ENCODE data around the gene TRMT5.

Gene TRMT5

DNA sequence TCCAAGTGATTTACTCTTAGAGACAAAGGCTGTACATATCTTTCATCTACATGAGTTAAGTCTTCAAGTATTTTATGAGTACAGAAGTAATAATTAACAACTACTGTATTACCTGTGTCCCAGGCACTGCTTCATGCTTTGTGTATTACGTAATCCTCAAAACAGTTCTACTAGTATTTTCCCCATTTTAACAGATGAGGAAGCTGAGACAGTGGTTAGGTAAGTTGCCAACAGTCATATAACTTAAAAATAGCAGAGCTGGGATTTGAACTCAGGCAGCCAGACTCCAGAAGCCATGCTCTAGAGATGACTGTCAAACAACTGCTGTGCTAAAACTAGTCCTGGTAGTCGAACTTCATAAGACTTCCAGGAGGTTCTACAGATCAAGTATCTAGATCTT is 10.7 kb downstream of the TRMT5 start:
- no peaks in the 10 kb centered on the region for H3K27me3 Mint-ChIP-seq (ENCODE audit: low read depth)
- TF ChIP-seq, protein P1, sequence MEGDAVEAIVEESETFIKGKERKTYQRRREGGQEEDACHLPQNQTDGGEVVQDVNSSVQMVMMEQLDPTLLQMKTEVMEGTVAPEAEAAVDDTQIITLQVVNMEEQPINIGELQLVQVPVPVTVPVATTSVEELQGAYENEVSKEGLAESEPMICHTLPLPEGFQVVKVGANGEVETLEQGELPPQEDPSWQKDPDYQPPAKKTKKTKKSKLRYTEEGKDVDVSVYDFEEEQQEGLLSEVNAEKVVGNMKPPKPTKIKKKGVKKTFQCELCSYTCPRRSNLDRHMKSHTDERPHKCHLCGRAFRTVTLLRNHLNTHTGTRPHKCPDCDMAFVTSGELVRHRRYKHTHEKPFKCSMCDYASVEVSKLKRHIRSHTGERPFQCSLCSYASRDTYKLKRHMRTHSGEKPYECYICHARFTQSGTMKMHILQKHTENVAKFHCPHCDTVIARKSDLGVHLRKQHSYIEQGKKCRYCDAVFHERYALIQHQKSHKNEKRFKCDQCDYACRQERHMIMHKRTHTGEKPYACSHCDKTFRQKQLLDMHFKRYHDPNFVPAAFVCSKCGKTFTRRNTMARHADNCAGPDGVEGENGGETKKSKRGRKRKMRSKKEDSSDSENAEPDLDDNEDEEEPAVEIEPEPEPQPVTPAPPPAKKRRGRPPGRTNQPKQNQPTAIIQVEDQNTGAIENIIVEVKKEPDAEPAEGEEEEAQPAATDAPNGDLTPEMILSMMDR (IDR thresholded peaks at IDR 0.05; ENCODE audit: unreplicated experiment in 3 of 3), result no peak
- no peaks in the 10 kb centered on the region for H3K9me3 Mint-ChIP-seq
- no peak overlapping the region for H3K27ac Mint-ChIP-seq
- no peak overlapping the region for H3K4me3 Mint-ChIP-seq
- H3K36me3 Mint-ChIP-seq (ENCODE audit: low read depth), result peaks cover 29% of the 10 kb centered on the region
- peaks cover 57% of the 10 kb centered on the region for H3K4me1 Mint-ChIP-seq

DNA sequence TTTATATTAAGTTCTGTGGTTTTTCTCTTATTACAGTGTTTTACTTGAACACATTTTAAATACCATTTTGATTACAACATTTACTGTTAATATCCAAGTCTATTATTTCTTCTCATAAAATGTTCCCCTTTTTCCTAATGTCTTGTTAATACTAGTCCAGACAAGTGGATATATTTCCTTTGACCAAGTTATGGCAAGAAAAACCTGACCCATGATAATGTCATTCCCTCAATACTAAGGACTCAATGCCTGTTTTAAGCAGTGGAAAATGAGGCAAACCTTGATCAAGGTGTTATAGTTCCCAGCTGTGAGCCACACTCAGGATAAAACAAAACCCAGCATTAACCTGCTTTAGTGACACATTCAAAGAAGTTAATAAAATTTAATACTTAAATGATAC is 12.2 kb downstream of the TRMT5 start:
- Mint-ChIP-seq H3K36me3 (ENCODE audit: low read depth) (peaks cover 24% of the 10 kb centered on the region), H3K4me1 (peaks cover 61% of the 10 kb centered on the region), H3K27ac (peak overlapping the region; percentile 34 to 82 (median 77)), H3K27me3 (ENCODE audit: low read depth) (no peaks in the 10 kb centered on the region), H3K9me3 (no peaks in the 10 kb centered on the region), H3K4me3 (no peak overlapping the region)
- TF ChIP-seq, protein P1 (IDR thresholded peaks at IDR 0.05; ENCODE audit: unreplicated experiment in 3 of 3), result no peak

DNA sequence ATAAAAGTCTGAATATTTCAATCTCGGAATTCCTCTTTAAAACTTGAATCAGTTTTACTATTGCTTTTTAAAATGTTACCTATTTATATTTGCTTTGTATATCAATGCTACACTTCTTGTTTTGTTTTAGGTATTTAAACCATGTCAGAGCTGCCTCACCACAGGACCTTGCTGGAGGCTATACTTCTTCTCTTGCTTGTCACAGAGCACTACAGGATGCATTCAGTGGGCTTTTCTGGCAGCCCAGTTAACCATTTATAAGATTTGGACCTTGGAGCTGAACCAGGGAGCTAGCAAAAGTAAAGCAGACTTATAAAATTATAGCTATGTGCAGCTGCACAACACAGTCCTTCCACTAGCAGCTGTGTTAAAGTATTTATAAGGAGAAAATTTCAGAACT is 12.8 kb downstream of the TRMT5 start:
- H3K36me3 Mint-ChIP-seq (ENCODE audit: low read depth), result peaks cover 20% of the 10 kb centered on the region
- no peaks in the 10 kb centered on the region for H3K27me3 Mint-ChIP-seq (ENCODE audit: low read depth)
- H3K27ac Mint-ChIP-seq, result peak overlapping the region; percentile 77 to 84 (median 82)
- H3K4me1 Mint-ChIP-seq, result peaks cover 64% of the 10 kb centered on the region
- TF ChIP-seq, protein P1 (IDR thresholded peaks at IDR 0.05; ENCODE audit: unreplicated experiment in 3 of 3), result no peak
- peak overlapping the region in 1 of 3 experiments; percentile 21 for H3K4me3 Mint-ChIP-seq
- no peaks in the 10 kb centered on the region for H3K9me3 Mint-ChIP-seq

DNA sequence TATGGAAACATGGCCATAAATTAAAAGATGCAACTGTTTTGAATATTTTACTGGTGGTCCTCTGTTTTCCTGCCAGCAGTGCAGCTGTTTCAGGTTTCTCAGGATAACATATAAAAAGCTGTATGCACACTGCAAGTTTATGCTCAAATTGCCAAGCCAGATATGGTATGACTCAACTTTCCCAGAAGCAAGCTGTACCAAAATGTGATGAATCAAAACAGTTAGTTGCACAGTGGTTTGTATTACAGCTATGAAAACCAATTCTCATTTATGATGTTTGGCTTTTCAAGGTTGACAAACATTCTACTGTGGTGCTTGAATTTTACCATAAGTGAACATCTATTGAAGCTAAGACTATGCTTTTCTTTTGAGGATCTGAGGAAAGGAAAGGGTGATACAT is 15.5 kb downstream of the TRMT5 start:
- Mint-ChIP-seq H3K27me3 (ENCODE audit: low read depth) (no peaks in the 10 kb centered on the region), H3K27ac (peak overlapping the region; percentile 71 to 81 (median 78)), H3K4me3 (no peak overlapping the region), H3K9me3 (peaks cover 9% of the 10 kb centered on the region), H3K4me1 (peaks cover 47% of the 10 kb centered on the region), H3K36me3 (ENCODE audit: low read depth) (peaks cover 10% of the 10 kb centered on the region)
- TF ChIP-seq, protein P1 (IDR thresholded peaks at IDR 0.05; ENCODE audit: unreplicated experiment in 3 of 3), result no peak

DNA sequence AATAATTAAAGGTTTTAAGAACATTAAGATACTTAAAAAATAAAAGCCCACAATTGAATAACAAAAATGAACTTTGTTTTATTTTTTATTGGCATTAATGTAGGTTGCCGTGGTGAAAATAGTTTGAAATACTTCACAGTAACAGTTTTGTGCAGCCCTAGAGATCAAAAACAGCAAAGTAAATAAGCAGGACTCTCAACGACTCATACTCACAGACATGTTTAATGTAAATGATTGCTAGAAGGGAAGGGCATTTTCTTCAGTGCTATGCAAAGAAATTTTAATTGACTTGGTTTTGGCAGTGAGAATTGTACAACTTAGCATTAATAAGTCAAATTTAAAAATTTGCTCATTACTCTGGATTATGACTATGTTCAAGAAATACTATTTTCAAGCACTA is 16.0 kb downstream of the TRMT5 start:
- peak overlapping the region in 1 of 3 experiments; percentile 6 for H3K4me3 Mint-ChIP-seq
- H3K27me3 Mint-ChIP-seq (ENCODE audit: low read depth), result no peaks in the 10 kb centered on the region
- H3K4me1 Mint-ChIP-seq, result peaks cover 47% of the 10 kb centered on the region
- peak overlapping the region; percentile 71 to 81 (median 78) for H3K27ac Mint-ChIP-seq
- peaks cover 13% of the 10 kb centered on the region for H3K9me3 Mint-ChIP-seq
- TF ChIP-seq, protein P1 (IDR thresholded peaks at IDR 0.05; ENCODE audit: unreplicated experiment in 3 of 3), result no peak
- peaks cover 15% of the 10 kb centered on the region for H3K36me3 Mint-ChIP-seq (ENCODE audit: low read depth)

DNA sequence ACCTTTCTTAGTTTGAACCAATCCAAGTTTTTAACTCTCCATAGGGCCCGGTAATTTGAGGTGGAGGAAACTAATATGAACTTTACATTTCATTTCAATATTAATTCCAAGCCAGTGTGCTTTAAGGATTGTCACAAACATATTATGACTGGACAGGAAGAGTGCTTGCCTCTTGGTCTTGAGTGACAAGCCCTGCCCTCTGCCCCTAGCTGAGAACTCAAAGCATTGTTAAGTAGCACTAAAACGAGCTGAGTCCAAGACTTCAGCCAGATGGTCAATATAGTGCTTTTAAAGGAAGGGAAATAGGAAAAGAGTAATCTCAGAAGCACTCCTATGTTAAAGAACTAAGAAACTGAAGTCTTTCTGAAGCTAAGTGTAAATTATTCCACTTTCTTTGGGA is 17.1 kb downstream of the TRMT5 start:
- peaks cover 22% of the 10 kb centered on the region for H3K9me3 Mint-ChIP-seq
- TF ChIP-seq, protein P1 (IDR thresholded peaks at IDR 0.05; ENCODE audit: unreplicated experiment in 3 of 3), result no peak
- peak overlapping the region; percentile 20 to 56 (median 40) for H3K27ac Mint-ChIP-seq
- H3K27me3 Mint-ChIP-seq (ENCODE audit: low read depth), result no peaks in the 10 kb centered on the region
- H3K4me3 Mint-ChIP-seq, result no peak overlapping the region
- H3K36me3 Mint-ChIP-seq (ENCODE audit: low read depth), result peaks cover 26% of the 10 kb centered on the region
- H3K4me1 Mint-ChIP-seq, result peaks cover 42% of the 10 kb centered on the region
